Posterior cingulate gyrus (tissue), 11 donors: Measurements from ENCODE around the gene HHATL.

Source experiments
- DNase-seq, 10 donors: peaks; one replicate each; pipeline versions ENCODE4 v3.0.0 to v3.0.0-alpha.2; 2020 to 2021; ENCODE audit warnings: mixed read lengths in 3 of 10
- intact Hi-C: fragments of 100-400 bp; cut with DNase I; formaldehyde crosslinking; loops from one replicate; pipeline ENCODE4 v1.15.1; 2023

Gene HHATL

DNA sequence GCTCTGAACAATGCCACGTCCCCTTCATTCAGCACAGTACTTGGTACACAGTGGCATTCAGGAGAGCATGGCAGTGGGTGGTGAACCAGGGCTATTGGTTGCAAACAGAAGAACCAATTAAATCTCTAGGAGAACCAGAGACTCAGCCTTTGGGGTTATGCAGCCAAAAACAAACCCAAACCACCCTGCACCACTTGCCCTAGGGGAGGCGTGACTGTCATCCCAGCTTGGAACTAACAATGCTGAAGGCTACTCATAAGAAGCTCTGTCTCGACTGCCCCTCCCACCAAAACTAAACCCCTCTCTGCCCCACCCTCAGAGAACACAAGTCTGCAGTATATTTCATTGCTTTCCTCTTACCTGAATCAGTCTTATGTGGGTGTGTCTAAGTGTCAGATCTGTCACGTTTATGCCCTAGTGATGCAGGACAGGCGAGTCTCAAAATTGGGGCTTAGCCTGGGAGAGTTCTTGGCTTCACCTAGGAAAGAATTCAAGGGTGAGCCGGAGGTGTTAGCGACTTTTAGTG, 32.5 kb downstream of the HHATL start:
- DNase-seq: no peak
- intact Hi-C loops: no loop called here

DNA sequence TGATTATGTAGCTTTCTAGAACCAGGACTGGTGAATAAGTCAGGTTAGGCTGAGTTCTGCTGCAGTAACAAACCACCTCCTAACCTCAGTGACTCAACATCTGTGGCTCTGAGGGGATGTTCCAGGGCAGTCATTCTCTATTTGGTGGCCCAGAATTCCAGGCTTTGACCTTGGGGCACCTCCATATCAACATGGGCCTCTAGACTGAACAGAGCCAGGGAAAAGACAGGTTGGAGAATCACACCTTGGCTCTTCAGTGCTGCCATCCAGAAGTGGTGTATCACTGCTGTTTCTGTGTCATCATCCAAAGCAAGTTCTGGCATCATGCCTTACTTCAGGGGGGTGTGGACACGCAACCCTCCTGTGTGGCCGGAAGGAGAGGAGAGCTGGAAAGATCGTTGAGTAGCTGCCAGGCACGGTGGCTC, 33.8 kb downstream of the HHATL start:
- peak in 2 of 10 donors; percentile 1 to 62 for DNase-seq
- intact Hi-C loops: no loop called here

DNA sequence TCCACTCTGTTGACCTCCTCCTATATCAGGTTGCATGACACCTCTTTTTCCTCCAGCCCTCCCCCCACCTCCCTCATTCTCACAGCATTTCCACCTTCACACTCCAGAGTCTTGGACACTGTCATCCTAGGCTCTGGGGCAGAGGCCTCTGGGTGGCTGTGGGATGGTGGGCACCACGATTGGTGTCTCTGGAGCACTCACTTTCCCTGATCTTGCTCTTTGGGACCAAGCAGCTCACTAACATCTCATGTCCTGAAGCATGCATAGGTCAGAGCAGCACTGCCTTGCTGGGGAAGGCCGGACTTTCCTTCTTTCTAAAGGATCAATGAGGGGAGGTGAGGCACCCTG, 34.2 kb downstream of the HHATL start:
- intact Hi-C loops: no loop called here
- peak in 1 of 10 donors; percentile 1 for DNase-seq

DNA sequence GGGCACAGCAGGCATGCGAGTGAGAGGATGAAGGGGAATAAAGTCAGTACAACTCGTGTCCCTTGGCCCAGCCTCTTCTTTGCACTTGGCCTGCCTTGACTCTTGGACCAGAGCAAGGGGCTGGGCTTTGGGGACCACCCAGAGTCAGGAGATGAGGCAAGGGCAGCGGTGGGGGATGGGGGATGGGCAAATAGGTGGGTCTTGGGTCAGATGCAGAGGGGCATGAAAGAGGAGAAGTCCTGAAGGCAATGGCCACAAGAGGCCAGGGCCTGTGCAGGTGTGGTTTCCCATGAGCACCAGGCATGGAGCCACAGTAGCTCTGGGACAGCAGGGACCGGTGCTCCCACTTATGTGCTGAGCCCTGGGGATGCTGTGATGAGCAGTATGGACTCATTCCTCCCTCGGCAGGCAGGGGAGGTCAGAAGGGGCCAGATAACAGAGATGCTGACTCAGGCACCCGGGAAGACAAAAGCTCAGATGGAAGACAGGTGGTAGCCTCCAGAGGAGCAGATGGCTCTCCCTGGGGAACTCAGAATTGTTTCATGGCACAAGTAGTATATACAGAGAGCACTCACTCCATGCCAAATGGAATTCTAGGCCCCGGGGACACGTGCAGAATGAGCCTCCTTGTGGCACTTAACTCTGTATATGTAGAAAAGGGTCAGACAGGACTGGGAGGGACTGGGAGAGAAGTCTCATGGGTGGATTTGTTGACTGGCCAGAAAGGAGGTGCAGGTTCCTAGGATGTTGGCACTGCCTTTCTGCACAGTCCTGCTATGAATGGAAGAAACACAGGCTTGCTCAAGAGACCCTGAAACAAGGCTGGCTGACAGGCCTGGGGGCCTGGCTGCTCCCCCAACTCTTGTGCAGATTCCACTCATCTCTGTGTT, 34.8 kb downstream of the HHATL start:
- intact Hi-C loops: no loop called here
- peak in 3 of 10 donors; percentile 11 to 77 (median 70) for DNase-seq

DNA sequence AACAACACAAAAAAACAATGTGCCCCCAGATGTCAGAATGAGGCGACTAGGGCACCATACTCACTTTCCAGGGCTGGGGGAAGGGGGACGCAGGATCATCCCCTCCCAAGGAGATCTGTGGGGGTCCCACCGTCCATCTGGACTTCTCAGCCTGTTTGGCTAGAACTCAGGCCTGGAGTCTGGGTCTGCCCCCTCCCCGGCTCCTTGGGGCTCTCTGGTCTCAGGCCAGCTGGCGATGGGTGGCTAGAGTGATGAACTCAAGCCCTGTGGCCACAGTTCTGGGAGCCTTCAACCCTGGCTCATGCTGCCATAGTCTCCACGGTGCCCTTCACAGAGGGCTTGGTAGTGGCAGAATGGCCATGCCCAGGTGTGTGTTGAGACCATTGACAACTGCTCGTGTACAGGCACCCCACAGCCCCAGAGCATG, 35.5 kb downstream of the HHATL start:
- intact Hi-C loops: no loop called here
- DNase-seq: peak in 2 of 10 donors; percentile 69 to 81

DNA sequence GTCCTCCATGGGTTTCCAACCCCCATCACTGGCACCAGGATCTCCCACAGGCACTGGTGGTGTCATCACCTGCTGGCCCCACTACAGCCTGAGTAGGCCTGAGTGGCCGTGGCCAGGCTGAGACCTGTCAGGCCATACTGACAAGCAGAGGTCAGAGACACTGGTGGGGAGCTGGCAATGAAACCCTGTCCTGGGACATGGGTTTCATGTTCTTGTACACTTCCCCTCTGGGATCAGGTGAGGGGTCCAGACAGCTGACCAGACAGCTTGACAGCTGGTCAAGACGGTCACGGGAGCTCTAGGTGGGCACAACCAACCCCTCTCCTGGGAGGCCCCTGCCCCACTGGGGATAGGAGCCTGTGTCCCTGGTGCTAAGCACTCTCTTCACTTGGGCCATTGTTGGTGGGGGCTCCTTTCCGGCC, 36.0 kb downstream of the HHATL start:
- intact Hi-C loops: no loop called here
- peak in 4 of 10 donors; percentile 5 to 83 (median 76) for DNase-seq

DNA sequence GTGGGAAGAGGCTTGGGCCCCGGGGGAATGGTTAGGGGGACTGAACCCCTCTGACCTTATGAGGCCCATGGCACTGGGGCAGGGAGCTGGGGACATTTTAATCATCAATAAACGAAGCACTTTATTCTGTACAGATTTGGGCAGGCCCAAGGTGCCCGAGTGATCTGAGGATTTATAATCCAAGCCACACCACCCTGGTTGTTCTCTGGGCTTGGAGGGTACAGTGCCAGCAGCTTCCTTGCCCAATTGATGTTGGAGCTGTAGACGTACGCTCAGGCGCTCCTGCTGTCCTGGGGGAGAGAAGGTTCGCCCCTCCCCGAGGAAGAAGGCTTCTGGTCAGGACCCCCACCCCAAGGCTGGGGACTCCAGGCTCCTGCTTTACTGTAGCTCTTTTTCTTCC, 36.6 kb downstream of the HHATL start:
- intact Hi-C loops: no loop called here
- peak in 2 of 10 donors; percentile 3 to 62 for DNase-seq

DNA sequence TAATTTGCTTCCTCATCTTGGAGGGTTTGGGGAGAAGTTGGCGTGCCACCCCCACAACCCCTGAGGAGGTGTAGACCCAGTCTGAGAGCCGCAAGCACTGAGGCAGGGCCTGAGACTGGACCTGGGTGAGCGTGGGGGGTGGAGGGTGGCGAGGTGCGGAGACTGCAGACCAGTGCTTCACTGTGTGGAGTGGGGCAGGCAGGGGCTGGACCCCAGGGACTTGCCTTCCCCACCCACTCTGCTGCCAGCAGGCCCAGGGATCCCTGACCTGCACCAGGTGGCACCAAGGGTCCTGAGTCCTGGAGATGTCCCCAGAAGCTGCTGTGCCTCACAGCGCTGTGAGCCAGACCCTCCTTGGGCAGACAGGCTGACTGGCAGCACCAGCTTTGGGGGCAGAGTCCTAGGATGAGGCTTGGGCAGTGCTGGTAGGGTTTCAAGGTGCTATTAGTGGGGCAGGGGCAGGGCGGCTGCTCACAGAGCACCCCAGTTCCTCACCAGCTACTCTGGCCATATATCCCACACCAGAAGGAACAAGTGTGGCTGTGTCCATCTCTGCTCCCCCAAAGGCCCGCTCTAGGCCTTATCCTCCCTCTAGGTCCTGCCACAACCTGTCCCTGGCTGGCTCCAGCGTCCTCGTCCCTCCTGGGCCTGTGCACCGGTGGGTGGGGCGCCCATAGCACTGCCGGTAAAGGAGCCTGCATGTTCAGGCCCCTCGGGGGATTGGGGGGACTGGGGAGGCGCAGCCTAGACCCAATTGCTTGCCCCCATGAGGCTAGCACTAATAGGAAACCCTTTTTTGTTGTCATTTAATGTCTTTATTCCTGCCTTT, 37.3 kb downstream of the HHATL start:
- intact Hi-C loops: no loop called here
- peak in 3 of 10 donors; percentile 6 to 83 (median 29) for DNase-seq

DNA sequence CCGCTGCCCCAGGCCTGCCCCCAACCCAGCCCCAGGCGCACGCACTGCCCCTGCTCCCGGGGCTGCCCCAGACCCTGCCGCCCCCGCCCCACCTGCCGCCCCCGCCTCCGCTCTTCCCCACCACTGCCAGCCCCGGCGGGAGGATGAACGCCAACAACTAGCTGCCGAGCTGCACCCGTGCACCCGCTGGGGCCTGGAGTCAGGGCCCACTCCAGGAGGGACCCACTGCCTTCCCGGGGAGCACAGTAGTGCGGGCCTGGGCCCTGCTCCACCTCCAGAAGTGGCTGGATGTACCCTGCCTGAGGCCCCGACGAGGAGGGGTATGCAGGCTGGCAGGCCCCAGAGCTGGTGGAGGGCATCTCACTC, 38.2 kb downstream of the HHATL start:
- DNase-seq: peak in 3 of 10 donors; percentile 8 to 71 (median 47)
- intact Hi-C loops: loop anchor here (5.0 kb wide), 1 partner anchor 83 kb away; no protein-coding TSS in a partner anchor

DNA sequence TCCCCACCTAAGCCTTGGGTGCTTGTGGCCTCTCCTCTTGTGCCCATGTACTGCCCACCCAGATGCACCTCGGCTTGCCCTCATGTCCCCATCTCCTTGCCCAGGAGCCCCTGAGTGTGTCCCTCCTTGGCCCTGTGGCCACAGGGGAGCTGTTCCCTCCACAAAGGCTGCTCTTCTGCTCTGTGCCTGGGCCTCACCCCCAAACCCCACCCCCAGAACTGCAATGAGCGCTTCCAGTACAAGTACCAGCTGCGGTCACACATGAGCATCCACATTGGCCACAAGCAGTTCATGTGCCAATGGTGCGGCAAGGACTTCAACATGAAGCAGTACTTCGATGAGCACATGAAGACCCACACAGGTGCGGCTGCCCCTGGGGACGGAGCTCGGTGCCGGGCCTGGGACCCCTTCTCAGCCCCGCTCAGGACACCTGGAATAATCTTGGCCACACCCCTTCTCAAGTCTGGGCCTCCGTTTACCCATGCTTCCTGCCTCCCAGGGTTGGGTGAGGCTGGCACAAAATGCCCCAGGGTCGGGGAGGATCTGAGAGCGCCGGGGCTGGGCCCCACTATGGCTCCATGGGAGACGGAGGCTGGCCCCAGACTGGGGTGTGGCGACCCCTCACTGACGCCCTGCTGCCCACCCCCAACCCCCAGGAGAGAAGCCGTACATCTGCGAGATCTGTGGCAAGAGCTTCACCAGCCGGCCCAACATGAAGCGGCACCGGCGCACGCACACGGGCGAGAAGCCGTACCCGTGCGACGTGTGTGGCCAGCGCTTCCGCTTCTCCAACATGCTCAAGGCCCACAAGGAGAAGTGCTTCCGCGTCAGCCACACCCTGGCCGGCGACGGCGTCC, 38.8 kb downstream of the HHATL start:
- intact Hi-C loops: loop anchor here (5.0 kb wide), 1 partner anchor 83 kb away; no protein-coding TSS in a partner anchor
- peak in 2 of 10 donors; percentile 61 to 67 for DNase-seq

DNA sequence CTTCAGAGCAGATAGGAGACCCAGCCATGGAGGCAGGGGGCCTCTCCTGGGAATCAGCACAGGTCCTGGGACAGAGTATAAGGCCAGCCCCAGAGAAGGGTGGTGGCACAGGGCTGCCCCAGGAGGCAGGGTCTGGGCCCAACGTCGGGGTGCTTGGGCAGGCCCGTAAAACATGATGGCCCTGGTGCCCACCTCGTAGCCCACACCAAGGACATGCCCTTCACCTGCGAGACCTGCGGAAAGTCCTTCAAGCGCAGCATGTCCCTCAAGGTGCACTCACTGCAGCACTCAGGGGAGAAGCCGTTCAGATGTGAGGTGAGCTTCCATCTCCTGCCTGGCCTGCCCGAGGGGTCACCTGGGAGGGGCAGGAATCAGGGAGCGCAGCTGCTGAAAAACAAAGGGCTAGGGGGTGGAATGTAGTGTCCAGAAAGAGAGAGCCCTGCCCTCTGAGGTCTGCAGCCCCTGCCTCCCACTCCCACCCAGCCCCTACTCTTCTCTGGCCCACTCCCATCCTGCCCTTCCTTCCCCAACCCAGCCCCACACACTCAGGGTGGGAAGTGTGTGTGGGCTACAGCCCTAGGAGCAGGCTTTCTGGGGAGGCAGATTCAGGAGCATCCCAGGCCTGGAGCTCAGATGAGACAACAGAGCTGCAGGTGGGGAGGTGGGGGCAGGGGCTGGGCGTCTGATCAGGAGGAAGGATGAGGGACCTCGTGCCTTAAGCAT, 39.6 kb downstream of the HHATL start:
- intact Hi-C loops: loop anchor here (5.0 kb wide), 1 partner anchor 84 kb away; no protein-coding TSS in a partner anchor
- peak in 2 of 10 donors; percentile 32 to 69 for DNase-seq

DNA sequence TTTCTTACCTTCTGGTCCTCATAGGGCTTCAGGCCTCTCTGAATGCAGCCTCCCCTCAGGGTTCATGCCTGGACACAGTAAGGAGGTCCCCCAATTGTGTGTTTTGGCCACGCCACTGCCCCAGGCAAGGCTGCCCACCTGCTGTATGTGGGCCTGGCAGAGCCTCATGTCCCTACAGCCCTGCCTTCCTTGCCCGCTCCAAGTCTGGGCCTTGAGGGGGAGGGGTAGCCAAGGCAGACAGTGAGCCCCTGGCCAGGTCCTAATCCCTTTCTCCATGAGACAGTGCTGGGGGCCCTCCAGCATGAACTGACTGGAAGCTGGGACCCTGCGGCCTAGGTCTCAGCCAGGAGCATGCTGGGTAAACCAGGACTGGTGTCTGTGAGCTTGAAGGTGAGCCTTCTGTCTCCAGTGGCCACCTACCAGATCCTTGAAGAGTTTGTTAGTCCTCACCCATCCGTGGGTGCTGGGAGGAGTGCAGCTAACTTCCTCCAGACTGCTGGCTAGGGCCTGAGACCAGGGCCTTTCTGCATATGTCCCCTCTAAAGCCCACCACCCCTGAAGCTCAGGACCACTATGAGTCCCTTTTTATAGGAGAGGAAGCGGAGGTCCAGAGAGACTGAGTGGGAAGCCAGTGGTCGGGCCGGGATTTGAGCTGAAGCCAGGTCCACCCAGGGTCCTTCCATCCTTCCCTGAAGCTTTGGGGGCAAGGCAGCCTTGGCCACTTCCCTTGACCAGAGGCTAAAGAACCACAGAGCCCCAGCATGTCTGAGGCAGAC, 40.4 kb downstream of the HHATL start:
- DNase-seq: peak in 3 of 10 donors; percentile 45 to 80 (median 76)
- intact Hi-C loops: loop anchor here (5.0 kb wide), 1 partner anchor 85 kb away; no protein-coding TSS in a partner anchor

DNA sequence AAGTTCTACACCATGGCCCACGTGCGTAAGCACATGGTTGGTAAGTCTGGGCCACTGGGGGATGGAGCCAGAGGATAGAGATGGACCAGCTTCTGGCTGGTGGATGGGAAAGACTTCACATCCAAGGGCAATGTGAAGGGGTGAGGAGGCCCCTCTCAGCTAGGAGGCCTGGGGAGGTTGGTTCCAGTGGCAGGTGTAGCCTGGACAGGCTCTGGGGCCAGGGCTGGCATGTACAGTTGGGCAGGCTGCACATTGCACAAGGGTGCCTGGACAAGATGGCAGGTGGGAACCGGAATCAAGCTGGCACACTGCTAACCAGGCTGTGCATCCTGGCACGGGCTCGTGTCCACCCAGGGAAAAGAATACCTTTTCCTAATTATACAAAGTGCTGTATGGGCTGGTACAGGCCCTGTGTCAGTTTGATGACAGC, 41.0 kb downstream of the HHATL start:
- intact Hi-C loops: loop anchor here (5.0 kb wide), 1 partner anchor 86 kb away; no protein-coding TSS in a partner anchor
- peak in 2 of 10 donors; percentile 52 to 75 for DNase-seq

DNA sequence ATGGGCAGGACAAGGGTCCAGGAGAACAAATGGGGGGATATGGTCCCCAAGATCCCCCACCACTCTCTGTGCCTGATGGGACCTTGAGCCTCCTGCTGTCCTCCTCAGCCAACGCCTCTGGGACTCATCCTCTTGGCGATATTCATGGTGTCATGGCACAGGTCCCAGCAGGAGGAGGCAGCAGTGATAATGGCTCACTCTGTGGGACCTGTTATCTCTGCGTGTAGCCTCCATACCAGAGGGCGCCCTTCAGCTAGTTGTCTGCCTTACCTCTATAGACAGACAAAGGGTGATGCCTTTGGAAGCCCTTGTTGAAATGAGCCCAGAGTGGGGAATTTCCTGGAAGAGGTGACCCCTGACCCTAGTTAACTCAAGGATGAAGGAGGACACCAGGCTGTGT, 41.7 kb downstream of the HHATL start:
- intact Hi-C loops: loop anchor here (5.0 kb wide), 1 partner anchor 86 kb away; no protein-coding TSS in a partner anchor
- peak in 3 of 10 donors; percentile 23 to 84 (median 82) for DNase-seq

DNA sequence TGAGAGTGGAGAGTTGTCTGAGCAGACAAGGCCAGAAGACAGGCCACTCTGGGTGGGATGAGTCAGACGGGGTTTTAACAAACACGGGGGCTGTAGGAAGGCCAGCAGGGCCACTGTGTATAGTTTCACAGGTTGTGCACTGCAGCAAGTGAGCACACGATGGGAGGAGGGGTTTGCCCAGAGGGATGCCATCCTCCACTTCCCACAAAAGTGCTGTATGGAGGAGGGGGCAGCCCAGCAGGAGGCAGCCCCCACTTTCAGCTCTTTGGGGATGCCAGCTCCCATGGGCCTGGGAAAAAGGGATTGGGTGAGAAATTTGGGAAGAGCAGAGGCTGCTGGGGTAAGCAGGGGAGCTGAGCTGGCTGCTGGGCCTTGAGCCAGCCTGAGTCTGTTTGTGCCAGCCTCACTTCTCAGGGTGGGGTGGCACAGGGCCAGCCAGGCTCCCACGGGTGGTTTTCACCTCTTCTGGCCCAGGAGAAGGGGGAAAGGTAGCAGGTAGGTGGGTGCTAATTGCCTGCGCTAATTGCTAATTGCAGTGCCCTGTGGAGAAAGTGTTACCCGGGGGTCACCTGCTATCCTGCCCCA, 42.4 kb downstream of the HHATL start:
- DNase-seq: peak in 3 of 10 donors; percentile 27 to 90 (median 88)

DNA sequence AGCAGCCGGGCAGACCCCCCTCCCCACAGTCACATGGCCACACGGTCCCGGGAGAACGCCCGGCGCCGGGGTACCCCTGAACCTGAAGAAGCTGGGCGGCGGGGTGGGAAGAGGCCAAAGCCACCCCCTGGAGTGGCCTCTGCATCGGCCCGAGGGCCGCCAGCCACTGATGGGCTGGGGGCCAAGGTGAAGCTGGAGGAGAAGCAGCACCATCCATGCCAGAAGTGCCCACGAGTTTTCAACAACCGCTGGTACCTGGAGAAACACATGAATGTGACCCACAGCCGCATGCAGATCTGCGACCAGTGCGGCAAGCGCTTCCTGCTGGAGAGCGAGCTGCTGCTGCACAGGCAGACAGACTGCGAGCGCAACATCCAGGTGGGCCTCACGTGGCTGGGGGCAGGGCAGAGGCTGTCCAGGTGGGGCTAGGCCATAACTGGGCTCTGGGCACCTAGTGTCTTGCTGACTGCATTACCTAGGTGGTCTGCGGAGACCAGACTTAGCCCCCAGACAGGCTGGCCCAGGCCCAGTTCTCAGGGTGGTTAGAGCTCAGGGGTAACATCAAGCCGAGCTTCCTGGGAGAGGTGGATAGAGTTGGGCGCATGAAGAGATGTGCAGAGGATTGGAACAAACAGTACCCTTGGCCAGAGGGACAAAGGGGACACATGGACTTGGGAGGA, 43.0 kb downstream of the HHATL start:
- intact Hi-C loops: loop anchor here (5.0 kb wide), 1 partner anchor 88 kb away; no protein-coding TSS in a partner anchor
- peak in 3 of 10 donors; percentile 72 to 88 (median 83) for DNase-seq

More for the DNA sequence above, 42.4 kb downstream of the HHATL start:
- intact Hi-C loops: loop anchor here (5.0 kb wide), 1 partner anchor 87 kb away; no protein-coding TSS in a partner anchor
